SK-N-SH (cell line): ENCODE results near the gene RAD52.

Experiments
- MEF2A ChIP-seq: IDR thresholded peaks from 2 replicates; pipeline ENCODE4 v1.4.0; 2012; ENCODE audit warnings: low read depth, borderline replicate concordance
- RAD21 ChIP-seq: IDR thresholded peaks from 2 replicates; pipeline ENCODE4 v1.6.1; 2012; ENCODE audit warnings: mild to moderate bottlenecking, low read length
- YY1 ChIP-seq: IDR thresholded peaks from 2 replicates; pipeline ENCODE4 v1.4.0; 2012; ENCODE audit warnings: low read depth, mild to moderate bottlenecking

GRCh38 chr12:969821-970220 lies 20.3 kb upstream of the RAD52 start:
- TF ChIP-seq RAD21 (no peak), MEF2A (no peak), YY1 (no peak)
